Stimulated activated CD8-positive, alpha-beta memory T cell treated with anti-CD3 and anti-CD28 coated beads, Interleukin-12 subunit alpha, Interleukin-12 subunit beta, amount 100 ng/mL, for 24 hours (primary cell): ENCODE data around the gene RBM24.

Experiments
- DNase-seq: peaks from one replicate; pipeline ENCODE4 v3.0.0-alpha.2; 2020; ENCODE audit errors: extremely low read depth

Gene RBM24

DNA sequence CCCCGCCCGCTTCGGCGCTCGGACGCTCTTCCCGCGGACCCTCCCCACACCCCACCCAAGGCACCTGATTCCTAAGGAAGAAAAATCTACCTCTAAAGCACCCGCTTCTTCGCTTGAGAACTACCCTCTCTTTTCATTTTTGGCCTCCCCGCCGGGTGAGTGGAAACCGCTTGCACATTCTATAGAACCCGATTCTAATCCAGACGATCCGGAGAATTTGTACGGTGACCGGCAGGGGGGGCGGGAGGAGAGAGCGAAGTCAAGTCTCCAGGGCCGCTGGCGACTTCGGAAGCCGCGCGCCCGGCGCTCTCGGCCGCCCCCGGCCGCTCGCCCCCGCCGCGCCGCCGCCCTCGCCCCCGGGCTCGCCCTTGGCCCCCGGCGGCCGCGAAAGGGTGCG, at the start of gene RBM24:
RBM24 (plus strand) TSS at position 262 of the 397 bp plus-strand sequence. CDS start 221 bp downstream, outside the sequence.
- no peak for DNase-seq

GRCh38 chr6:17233531-17233930, 47.6 kb upstream of the RBM24 start:
- no peak for DNase-seq

DNA sequence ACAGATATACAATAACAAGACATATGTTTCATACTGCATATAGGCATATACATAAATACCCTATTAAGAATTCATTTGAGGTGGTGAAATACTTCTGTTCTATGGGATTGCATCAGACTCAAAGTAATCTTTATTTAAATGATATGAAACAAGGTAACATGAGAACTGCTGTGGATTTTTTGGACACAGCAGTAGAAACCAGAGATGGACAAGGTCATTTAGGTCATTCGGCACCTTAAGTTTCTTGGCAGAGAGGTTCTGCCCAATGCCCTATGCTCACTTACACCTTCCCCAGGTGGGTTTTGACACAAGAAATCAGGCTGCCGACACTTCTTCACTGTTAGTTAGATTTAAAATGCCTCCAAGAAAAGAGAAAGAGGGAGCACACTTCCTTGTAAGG, 43.9 kb upstream of the RBM24 start:
- DNase-seq, result no peak

GRCh38 chr6:17239260-17239659, 41.9 kb upstream of the RBM24 start:
- no peak for DNase-seq

- no peak for DNase-seq
Observed at GRCh38 chr6:17240803-17241500, 40.2 kb upstream of the RBM24 start.

- DNase-seq, result no peak
Observed at GRCh38 chr6:17242087-17242486, 39.1 kb upstream of the RBM24 start.

DNA sequence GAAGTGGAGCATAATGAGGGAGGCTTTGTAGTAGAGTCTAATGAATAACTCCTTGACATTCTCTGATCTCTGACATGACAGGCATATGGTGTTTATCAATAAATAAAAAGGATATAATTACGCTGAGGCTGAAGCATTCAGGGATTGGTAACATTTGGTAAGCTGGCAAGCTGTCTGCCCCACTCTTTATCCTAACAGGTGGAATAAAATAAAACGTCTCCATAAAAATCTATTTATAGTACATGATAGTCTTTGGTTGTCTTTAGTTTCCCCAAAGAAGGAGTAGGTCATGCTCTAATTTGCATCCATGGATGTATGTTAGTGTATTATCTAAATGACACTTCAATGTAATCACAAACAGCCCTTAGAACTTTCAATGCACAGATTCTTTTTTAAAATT, 30.9 kb upstream of the RBM24 start:
- no peak for DNase-seq

- no peak for DNase-seq
Observed at GRCh38 chr6:17251953-17252352, 29.2 kb upstream of the RBM24 start.

DNA sequence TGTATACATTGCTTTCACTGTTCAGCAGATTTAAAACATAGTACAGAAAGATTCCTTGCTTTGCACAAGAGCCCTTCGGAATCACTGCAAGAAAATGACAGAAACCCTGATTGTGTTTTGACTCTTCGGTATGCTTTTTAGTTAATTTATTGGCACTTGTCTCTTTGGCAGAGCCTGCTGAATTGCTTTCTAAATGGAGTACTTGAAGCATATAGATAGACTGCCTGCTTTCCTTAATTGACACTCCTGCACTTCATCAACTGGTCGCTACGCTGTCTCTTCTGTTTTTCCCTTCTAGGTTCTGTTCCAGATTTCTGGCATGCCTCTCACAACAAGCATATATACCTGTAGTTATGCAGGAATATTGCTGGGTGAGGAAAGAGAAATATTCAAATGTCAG, 22.4 kb upstream of the RBM24 start:
- no peak for DNase-seq

DNA sequence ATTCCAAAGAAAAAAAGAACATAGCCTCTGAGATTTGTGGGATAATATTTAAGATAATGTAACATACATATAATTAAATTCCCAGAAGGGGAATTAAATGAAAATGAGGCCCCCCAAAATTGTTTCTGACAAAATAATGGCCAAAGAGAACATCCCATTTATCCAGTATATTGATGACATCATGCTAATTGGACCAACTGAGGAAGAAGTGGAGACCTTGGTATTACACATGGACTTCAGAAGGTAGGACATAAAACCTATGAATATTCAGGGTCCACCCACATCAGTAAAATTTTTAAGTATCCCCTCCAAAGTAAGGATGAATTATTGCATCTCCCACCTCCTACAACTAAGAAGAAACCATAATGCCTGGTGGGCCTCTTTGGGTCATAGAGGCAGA, 15.6 kb upstream of the RBM24 start:
- no peak for DNase-seq

GRCh38 chr6:17267566-17267965, 13.6 kb upstream of the RBM24 start:
- DNase-seq, result no peak

- DNase-seq, result no peak
Observed at GRCh38 chr6:17268114-17268513, 13.0 kb upstream of the RBM24 start.

- DNase-seq, result no peak
Observed at GRCh38 chr6:17269840-17270239, 11.3 kb upstream of the RBM24 start.

GRCh38 chr6:17271628-17272027, 9.5 kb upstream of the RBM24 start:
- DNase-seq, result no peak

- no peak for DNase-seq
Observed at GRCh38 chr6:17276766-17277165, 4.4 kb upstream of the RBM24 start.

DNA sequence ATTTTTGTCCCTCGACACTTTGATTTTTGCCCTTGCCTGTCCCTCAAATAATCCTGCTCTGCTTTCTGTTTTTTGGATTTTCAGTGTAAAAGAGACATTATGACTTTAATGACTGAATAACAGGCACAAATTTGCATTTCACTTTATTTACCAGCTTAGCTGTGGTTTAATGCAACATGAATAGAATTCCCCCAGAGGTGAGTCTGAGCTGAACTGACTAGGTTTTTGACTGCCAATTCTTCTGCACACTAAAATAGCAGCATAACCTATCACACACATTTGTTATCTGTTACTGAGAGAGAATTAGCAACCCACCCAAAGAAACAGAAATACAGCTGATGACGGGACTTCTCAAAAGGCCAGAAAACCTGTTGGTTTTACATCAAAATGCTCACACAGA, 3.9 kb upstream of the RBM24 start:
- no peak for DNase-seq

DNA sequence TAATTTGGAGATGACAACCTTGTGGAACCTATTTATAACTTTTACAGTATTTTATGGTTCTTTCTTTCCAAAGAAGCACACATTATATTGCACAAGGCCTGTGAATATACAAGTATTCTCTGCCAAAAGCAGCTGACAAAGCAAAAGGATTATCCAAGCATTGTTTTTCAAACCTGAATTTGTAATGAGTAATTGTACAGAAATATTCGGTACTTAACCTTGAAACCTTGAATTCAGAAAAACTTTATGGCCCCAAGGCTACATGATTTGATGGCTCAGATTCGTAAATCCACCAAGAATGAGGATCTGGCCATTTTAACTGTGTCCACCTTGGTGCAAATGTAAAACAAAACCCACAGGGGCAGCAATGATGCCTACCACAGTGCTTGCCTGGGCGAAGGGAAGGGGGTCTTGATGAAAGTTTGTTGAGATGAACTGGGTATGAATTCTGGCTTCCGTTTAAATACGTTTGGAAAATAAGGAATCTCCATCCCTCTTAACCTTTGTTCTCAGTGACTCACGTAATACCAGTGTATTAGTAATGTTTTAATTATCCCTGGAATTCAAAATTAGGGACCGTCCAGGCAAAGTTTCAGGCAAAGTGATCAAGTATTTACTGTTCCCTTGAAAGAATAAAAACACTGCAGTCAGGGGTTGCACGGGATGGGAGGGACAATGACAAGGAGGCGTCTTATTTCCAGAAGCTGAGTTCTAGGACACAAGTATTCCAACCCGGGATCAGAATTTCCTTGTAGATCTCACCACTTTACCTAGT, 2.7 kb upstream of the RBM24 start:
- no peak for DNase-seq

GRCh38 chr6:17280138-17280537, 1.0 kb upstream of the RBM24 start:
- DNase-seq, result no peak

GRCh38 chr6:17280552-17281090, 540 bp upstream of the RBM24 start:
- DNase-seq, result no peak

DNA sequence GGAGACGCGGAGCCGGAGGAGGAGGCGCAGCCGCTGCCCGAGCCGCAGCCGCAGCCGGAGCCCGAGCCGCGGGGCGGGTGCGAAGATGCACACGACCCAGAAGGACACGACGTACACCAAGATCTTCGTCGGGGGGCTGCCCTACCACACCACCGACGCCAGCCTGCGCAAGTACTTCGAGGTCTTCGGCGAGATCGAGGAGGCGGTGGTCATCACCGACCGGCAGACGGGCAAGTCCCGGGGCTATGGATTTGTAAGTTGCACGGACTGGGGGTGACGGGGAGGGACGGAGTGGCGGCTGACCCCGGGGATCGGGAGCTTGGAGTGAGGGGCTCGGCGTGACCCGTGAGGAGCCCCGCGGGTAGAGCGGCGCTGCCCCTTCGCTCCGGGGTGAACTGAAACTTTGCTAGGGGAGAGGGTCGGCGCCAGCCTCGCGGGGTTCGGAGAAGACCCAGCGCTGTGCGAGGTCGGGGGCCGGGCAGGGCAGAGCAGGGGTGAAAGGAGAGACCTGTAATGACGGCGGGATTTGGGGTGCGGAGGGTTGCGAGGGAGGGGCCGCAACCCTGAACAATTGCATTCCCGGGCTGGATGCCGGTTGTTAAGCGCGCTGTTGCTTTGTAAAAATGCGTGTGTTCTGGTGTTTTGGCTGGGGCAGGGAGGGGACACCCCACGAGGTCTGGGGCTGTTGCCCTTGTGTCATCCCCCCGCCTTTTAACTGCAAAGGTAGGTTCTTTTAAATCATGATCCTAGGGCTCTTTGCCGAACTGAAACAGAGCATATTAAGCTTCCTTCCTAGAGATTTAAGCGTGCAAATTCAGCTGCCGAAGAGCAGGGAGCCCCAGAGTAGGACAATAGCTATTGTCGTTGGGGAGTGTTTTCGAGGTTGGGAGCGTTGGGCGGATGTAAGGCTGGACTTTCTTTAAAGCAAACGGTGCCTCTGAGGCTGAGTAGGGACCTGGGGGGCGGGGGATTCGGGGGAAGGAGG, 628 bp downstream of the RBM24 start:
- DNase-seq, result no peak

DNA sequence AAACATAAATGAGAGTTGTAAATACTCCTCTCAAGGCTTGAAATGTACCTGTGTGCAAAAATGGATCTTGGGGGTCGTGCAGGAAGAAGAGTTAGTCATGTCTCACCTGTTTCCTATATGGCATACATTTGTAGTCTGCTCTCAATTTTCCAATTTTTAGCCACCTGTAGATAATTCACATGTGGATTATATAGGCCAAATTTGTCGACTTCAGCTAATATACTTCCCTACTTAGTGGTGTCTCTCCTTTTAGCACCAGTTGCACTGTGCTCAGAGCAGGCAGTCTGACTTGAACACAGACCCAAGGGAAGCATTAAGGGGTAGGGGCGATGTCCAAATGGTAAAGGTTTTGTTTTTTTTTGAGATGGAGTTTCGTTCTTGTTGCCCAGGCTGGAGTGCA, 1.9 kb downstream of the RBM24 start:
- no peak for DNase-seq

- no peak for DNase-seq
Observed at GRCh38 chr6:17289630-17290061, 8.5 kb downstream of the RBM24 start.
